GM10847 (cell line): ENCODE results near the gene TTLL5.

ENCODE experiments used
- POLR2A ChIP-seq: IDR thresholded peaks from 2 replicates; pipeline ENCODE4 v1.6.1; 2011; ENCODE audit not compliant: insufficient read length; ENCODE audit errors: extremely low read depth

TTLL5 gene

GRCh38 chr14:75944607-75945241, 283.7 kb downstream of the TTLL5 start:
- no peak for TF ChIP-seq POLR2A

GRCh38 chr14:75946785-75947184, 285.7 kb downstream of the TTLL5 start:
- no peak for TF ChIP-seq POLR2A

GRCh38 chr14:75952489-75952888, 291.4 kb downstream of the TTLL5 start:
- no peak for TF ChIP-seq POLR2A

- no peak for TF ChIP-seq POLR2A
These were observed 298.0 kb downstream of the TTLL5 start for GRCh38 chr14:75959031-75959430.

GRCh38 chr14:75960231-75960630, 299.2 kb downstream of the TTLL5 start:
- TF ChIP-seq POLR2A: no peak

- TF ChIP-seq POLR2A: no peak
These were observed 300.6 kb downstream of the TTLL5 start for GRCh38 chr14:75961662-75962061.

GRCh38 chr14:75967866-75968265, 306.8 kb downstream of the TTLL5 start:
- TF ChIP-seq POLR2A: no peak

GRCh38 chr14:75968456-75968855, 307.4 kb downstream of the TTLL5 start:
- TF ChIP-seq POLR2A: no peak

- no peak for TF ChIP-seq POLR2A
These were observed 308.1 kb downstream of the TTLL5 start for GRCh38 chr14:75969126-75969525.

GRCh38 chr14:75969891-75970290, 308.8 kb downstream of the TTLL5 start:
- TF ChIP-seq POLR2A: no peak

- TF ChIP-seq POLR2A: no peak
These were observed 309.9 kb downstream of the TTLL5 start for GRCh38 chr14:75970989-75971388.

- TF ChIP-seq POLR2A: no peak
These were observed 310.5 kb downstream of the TTLL5 start for GRCh38 chr14:75971509-75971908.

GRCh38 chr14:75972801-75973421, 311.9 kb downstream of the TTLL5 start:
- no peak for TF ChIP-seq POLR2A

GRCh38 chr14:75976826-75977581, 316.0 kb downstream of the TTLL5 start:
- TF ChIP-seq POLR2A: no peak

- TF ChIP-seq POLR2A: no peak
These were observed 316.5 kb downstream of the TTLL5 start for GRCh38 chr14:75977582-75977943.

- TF ChIP-seq POLR2A: no peak
These were observed 317.2 kb downstream of the TTLL5 start for GRCh38 chr14:75978249-75978731.
